GM12878 (cell line): ENCODE results near the gene LRP1B. TPM values are rescaled to one million over a fixed set of nuclear protein-coding genes. Genes with fewer than 3 reads are reported as not detected.

ENCODE experiments used
- BHLHE40 ChIP-seq, 2 experiments: fragments of 450-650 bp in 1 of 2; IDR thresholded peaks; 2 replicates each; pipeline ENCODE4 v1.6.1; 2011 to 2017; ENCODE audit warnings: low read depth in 2 of 2, borderline replicate concordance in 1 of 2, improper control_type of control experiment in 1 of 2, low read length in 1 of 2, mild to moderate bottlenecking in 1 of 2
- CBFB ChIP-seq: IDR thresholded peaks from 2 replicates; pipeline ENCODE4 v1.6.1; 2016; ENCODE audit warnings: antibody characterized with exemption, low read depth
- ETV6 ChIP-seq, 2 experiments: fragments of 450-650 bp in 1 of 2; IDR thresholded peaks in 1 of 2; conservative IDR thresholded peaks in 1 of 2; 2 replicates each; pipeline ENCODE4 v1.6.1; 2014; ENCODE audit warnings: antibody characterized with exemption in 1 of 2, borderline replicate concordance in 1 of 2, low read depth in 1 of 2, mild to moderate bottlenecking in 1 of 2, moderate library complexity in 1 of 2
- HDAC6 ChIP-seq: fragments of 200-600 bp; sonication (generic); IDR thresholded peaks from one replicate; pipeline ENCODE4 v1.8.0; 2017; ENCODE audit warnings: antibody characterized with exemption; ENCODE audit not compliant: unreplicated experiment
- HSF1 ChIP-seq: fragments of 150-350 bp; IDR thresholded peaks from 2 replicates; pipeline ENCODE4 v1.6.1; 2014; ENCODE audit warnings: mild to moderate bottlenecking, low read depth, low read length
- MYB ChIP-seq: fragments of 150-350 bp; IDR thresholded peaks from 2 replicates; pipeline ENCODE4 v1.6.1; 2014; ENCODE audit warnings: mild to moderate bottlenecking, low read depth, low read length, borderline replicate concordance
- RAD51 ChIP-seq: fragments of 450-650 bp; IDR thresholded peaks from 2 replicates; pipeline ENCODE4 v1.6.1; 2016; ENCODE audit warnings: moderate library complexity, mild to moderate bottlenecking, inconsistent platforms
- RUNX3 ChIP-seq: IDR thresholded peaks from 2 replicates; pipeline ENCODE4 v1.6.1; 2012; ENCODE audit warnings: low read length, inconsistent platforms
- SP1 ChIP-seq: IDR thresholded peaks from one replicate; pipeline ENCODE4 v1.6.1; 2011; ENCODE audit warnings: low read depth, low read length
- SRF ChIP-seq, 2 experiments: IDR thresholded peaks; 2 replicates each; pipeline ENCODE4 v1.6.1; 2011; ENCODE audit warnings: low read depth in 2 of 2, low read length in 2 of 2, mild to moderate bottlenecking in 1 of 2, moderate library complexity in 1 of 2
- ZBED1 ChIP-seq: IDR thresholded peaks from 2 replicates; pipeline ENCODE4 v1.6.1; 2016; ENCODE audit warnings: borderline replicate concordance
- ZNF622 ChIP-seq: fragments of 450-650 bp; IDR thresholded peaks from 2 replicates; pipeline ENCODE4 v1.6.1; 2017; ENCODE audit warnings: mild to moderate bottlenecking, inconsistent platforms
- polyA plus RNA-seq, 11 experiments: library from polyadenylated mRNA; depleted of rRNA in 4 of 11; unstranded in 6 of 11; stranded (reverse) in 5 of 11; fragments of >200 nt; fragmentation: Nextera tagmentation in 4 of 11; fragmentation: Illumina TruSeq in 1 of 11; extraction: Ambion mirVana in 4 of 11; extraction: Trizol in 1 of 11; gene quantifications; 1 replicate in 1 of 11; 2 replicates in 10 of 11; pipeline versions ENCODE4 v1.2.1 to v1.2.3, GENCODE V29; 2011 to 2016; ENCODE audit warnings: inconsistent platforms in 2 of 11, missing spikeins in 2 of 11, low read depth in 1 of 11
- total RNA-seq, 4 experiments: library from RNA; depleted of rRNA in 3 of 4; stranded (reverse); fragments of >200 nt in 3 of 4; fragmentation: Illumina TruSeq in 1 of 4; extraction: Trizol in 1 of 4; gene quantifications; 2 replicates each; pipeline versions ENCODE4 v1.2.1 to v1.2.3, GENCODE V29; 2013 to 2021
- TF ChIP-seq, protein P1 (sequence below): IDR thresholded peaks from 2 replicates; pipeline ENCODE4 v1.6.1; 2011; ENCODE audit warnings: low read depth, low read length, improper control_type of control experiment, borderline replicate concordance
- TF ChIP-seq, protein P2 (sequence below): IDR thresholded peaks from 2 replicates; pipeline ENCODE4 v1.6.1; 2011; ENCODE audit warnings: borderline replicate concordance, low read depth, mild to moderate bottlenecking, moderate library complexity, mixed read lengths, low read length; ENCODE audit not compliant: insufficient read depth; ENCODE audit errors: extremely low read length
- TF ChIP-seq, protein P3 (sequence below): fragments of 450-650 bp; IDR thresholded peaks from 2 replicates; pipeline ENCODE4 v1.6.1; 2016; ENCODE audit warnings: mild to moderate bottlenecking, moderate library complexity, borderline replicate concordance
- TF ChIP-seq, protein P4 (sequence below): fragments of 450-650 bp; IDR thresholded peaks from 2 replicates; pipeline ENCODE4 v1.6.1; 2016; ENCODE audit warnings: mild to moderate bottlenecking
- TF ChIP-seq, protein P5 (sequence below): fragments of 150-350 bp; IDR thresholded peaks from 2 replicates; pipeline ENCODE4 v1.6.1; 2016; ENCODE audit warnings: low read depth, low read length

The LRP1B gene
- total and polyA plus RNA-seq, 10 of the 15 experiments (the other 5 are each of a cell fraction or from before 2014, with no cell fraction given), result under 0.01 to 0.06 (median 0.03) TPM; not detected in 5

DNA sequence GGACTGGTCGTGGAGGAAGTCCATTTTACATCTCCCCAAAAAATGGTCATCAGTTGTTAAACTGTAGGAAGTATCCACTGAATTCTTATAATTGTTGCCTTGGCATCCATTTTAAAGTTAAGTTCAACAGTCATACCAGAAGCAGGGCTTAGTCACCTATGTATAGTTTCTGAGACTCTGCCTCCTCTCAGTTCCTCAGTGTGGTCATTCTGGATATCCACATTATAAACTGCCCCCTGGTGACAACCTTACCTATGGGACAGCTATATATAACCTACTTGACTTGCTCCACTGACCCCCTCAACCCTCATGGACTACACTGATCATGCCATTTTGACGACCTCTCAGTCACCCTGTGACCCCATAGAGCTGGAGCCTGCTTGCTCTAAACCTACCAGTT is 617.0 kb downstream of the LRP1B start (continued):
- peak in 1 of 2 experiments; percentile 91; a peak in 2 of 4 replicates for TF ChIP-seq SRF (IDR thresholded peaks at IDR 0.05; ENCODE audit: low read depth in 2 of 2, low read length in 2 of 2)
- TF ChIP-seq HSF1, result no peak
- TF ChIP-seq SP1, result peak; percentile 55
- TF ChIP-seq, protein P1, sequence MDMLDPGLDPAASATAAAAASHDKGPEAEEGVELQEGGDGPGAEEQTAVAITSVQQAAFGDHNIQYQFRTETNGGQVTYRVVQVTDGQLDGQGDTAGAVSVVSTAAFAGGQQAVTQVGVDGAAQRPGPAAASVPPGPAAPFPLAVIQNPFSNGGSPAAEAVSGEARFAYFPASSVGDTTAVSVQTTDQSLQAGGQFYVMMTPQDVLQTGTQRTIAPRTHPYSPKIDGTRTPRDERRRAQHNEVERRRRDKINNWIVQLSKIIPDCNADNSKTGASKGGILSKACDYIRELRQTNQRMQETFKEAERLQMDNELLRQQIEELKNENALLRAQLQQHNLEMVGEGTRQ, result no peak
- TF ChIP-seq ETV6 (conservative IDR thresholded peaks at IDR 0.05 in 1 of 2, IDR thresholded peaks at IDR 0.05 in 1 of 2; ENCODE audit: borderline replicate concordance in 1 of 2, low read depth in 1 of 2), result peak in 1 of 2 experiments; percentile 98; a peak in 2 of 4 replicates
- no peak for TF ChIP-seq HDAC6
- peak; percentile 83; the same call in 1 of the 2 replicates for TF ChIP-seq CBFB
- TF ChIP-seq, protein P2, sequence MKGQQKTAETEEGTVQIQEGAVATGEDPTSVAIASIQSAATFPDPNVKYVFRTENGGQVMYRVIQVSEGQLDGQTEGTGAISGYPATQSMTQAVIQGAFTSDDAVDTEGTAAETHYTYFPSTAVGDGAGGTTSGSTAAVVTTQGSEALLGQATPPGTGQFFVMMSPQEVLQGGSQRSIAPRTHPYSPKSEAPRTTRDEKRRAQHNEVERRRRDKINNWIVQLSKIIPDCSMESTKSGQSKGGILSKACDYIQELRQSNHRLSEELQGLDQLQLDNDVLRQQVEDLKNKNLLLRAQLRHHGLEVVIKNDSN, result no peak
- TF ChIP-seq, protein P3, sequence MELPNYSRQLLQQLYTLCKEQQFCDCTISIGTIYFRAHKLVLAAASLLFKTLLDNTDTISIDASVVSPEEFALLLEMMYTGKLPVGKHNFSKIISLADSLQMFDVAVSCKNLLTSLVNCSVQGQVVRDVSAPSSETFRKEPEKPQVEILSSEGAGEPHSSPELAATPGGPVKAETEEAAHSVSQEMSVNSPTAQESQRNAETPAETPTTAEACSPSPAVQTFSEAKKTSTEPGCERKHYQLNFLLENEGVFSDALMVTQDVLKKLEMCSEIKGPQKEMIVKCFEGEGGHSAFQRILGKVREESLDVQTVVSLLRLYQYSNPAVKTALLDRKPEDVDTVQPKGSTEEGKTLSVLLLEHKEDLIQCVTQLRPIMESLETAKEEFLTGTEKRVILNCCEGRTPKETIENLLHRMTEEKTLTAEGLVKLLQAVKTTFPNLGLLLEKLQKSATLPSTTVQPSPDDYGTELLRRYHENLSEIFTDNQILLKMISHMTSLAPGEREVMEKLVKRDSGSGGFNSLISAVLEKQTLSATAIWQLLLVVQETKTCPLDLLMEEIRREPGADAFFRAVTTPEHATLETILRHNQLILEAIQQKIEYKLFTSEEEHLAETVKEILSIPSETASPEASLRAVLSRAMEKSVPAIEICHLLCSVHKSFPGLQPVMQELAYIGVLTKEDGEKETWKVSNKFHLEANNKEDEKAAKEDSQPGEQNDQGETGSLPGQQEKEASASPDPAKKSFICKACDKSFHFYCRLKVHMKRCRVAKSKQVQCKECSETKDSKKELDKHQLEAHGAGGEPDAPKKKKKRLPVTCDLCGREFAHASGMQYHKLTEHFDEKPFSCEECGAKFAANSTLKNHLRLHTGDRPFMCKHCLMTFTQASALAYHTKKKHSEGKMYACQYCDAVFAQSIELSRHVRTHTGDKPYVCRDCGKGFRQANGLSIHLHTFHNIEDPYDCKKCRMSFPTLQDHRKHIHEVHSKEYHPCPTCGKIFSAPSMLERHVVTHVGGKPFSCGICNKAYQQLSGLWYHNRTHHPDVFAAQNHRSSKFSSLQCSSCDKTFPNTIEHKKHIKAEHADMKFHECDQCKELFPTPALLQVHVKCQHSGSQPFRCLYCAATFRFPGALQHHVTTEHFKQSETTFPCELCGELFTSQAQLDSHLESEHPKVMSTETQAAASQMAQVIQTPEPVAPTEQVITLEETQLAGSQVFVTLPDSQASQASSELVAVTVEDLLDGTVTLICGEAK, result no peak
- no peak for TF ChIP-seq ZNF622
- no peak for TF ChIP-seq MYB
- TF ChIP-seq ZBED1, result peak; percentile 96
- TF ChIP-seq BHLHE40 (IDR thresholded peaks at IDR 0.05; ENCODE audit: borderline replicate concordance in 1 of 2, low read depth in 2 of 2, low read length in 1 of 2), result peak in 1 of 2 experiments; percentile 18; a peak in 1 of 4 replicates
- TF ChIP-seq, protein P4, sequence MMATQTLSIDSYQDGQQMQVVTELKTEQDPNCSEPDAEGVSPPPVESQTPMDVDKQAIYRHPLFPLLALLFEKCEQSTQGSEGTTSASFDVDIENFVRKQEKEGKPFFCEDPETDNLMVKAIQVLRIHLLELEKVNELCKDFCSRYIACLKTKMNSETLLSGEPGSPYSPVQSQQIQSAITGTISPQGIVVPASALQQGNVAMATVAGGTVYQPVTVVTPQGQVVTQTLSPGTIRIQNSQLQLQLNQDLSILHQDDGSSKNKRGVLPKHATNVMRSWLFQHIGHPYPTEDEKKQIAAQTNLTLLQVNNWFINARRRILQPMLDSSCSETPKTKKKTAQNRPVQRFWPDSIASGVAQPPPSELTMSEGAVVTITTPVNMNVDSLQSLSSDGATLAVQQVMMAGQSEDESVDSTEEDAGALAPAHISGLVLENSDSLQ, result no peak
- TF ChIP-seq RUNX3, result peak; percentile 100
- TF ChIP-seq, protein P5, sequence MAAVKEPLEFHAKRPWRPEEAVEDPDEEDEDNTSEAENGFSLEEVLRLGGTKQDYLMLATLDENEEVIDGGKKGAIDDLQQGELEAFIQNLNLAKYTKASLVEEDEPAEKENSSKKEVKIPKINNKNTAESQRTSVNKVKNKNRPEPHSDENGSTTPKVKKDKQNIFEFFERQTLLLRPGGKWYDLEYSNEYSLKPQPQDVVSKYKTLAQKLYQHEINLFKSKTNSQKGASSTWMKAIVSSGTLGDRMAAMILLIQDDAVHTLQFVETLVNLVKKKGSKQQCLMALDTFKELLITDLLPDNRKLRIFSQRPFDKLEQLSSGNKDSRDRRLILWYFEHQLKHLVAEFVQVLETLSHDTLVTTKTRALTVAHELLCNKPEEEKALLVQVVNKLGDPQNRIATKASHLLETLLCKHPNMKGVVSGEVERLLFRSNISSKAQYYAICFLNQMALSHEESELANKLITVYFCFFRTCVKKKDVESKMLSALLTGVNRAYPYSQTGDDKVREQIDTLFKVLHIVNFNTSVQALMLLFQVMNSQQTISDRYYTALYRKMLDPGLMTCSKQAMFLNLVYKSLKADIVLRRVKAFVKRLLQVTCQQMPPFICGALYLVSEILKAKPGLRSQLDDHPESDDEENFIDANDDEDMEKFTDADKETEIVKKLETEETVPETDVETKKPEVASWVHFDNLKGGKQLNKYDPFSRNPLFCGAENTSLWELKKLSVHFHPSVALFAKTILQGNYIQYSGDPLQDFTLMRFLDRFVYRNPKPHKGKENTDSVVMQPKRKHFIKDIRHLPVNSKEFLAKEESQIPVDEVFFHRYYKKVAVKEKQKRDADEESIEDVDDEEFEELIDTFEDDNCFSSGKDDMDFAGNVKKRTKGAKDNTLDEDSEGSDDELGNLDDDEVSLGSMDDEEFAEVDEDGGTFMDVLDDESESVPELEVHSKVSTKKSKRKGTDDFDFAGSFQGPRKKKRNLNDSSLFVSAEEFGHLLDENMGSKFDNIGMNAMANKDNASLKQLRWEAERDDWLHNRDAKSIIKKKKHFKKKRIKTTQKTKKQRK, result no peak
- TF ChIP-seq RAD51, result no peak
